Upper lobe of left lung (tissue), 6 donors: ENCODE data around the gene MAN2A1. TPM values are rescaled to one million over a fixed set of nuclear protein-coding genes. Genes with fewer than 3 reads are reported as not detected.

Experiments used
- ATAC-seq, 2 donors: fragments of 200-7000 bp; cut with Tn5 transposase; one replicate each; pipeline ENCODE4 v1.9.1; 2022; ENCODE audit warnings: mild to moderate bottlenecking in 2 of 2, moderate library complexity in 2 of 2; ENCODE audit not compliant: low FRiP score in 2 of 2
- DNase-seq, 2 donors: peaks; one replicate each; pipeline ENCODE4 v3.0.0-alpha.2; 2019 to 2020
- H3K27ac ChIP-seq, 4 donors: fragments of 200-600 bp; sonication (generic); one replicate each; pipeline ENCODE4 v1.5.1; 2016 to 2019
- H3K27me3 ChIP-seq, 4 donors: fragments of 200-600 bp; sonication (generic); one replicate each; pipeline ENCODE4 v1.5.1; 2017 to 2019
- H3K36me3 ChIP-seq, 4 donors: fragments of 200-600 bp; sonication (generic); one replicate each; pipeline ENCODE4 v1.5.1; 2016 to 2019
- H3K4me1 ChIP-seq, 4 donors: fragments of 200-600 bp; sonication (generic); one replicate each; pipeline ENCODE4 v1.5.1; 2018 to 2019
- H3K4me3 ChIP-seq, 4 donors: fragments of 200-600 bp; sonication (generic); one replicate each; pipeline ENCODE4 v1.5.1; 2017 to 2019; ENCODE audit warnings: mild to moderate bottlenecking in 2 of 4, moderate library complexity in 1 of 4
- H3K9me3 ChIP-seq, 4 donors: fragments of 200-600 bp; sonication (generic); one replicate each; pipeline ENCODE4 v1.5.1; 2018 to 2019
- EP300 ChIP-seq, 4 donors: sonication (generic); formaldehyde crosslinking; IDR thresholded peaks; one replicate each; pipeline ENCODE4 v1.5.1; 2017; ENCODE audit warnings: antibody characterized with exemption in 4 of 4, control low read depth in 2 of 4
- POLR2A ChIP-seq, 4 donors: fragments of 450-650 bp; IDR thresholded peaks; one replicate each; pipeline ENCODE4 v1.5.1; 2016 to 2017; ENCODE audit warnings: antibody characterized with exemption in 4 of 4, mild to moderate bottlenecking in 2 of 4
- POLR2AphosphoS5 ChIP-seq, 2 donors: sonication (generic); formaldehyde crosslinking; IDR thresholded peaks; one replicate each; pipeline ENCODE4 v1.5.1; 2017; ENCODE audit warnings: antibody characterized with exemption in 2 of 2
- WGBS, 2 donors: methylation state at CpG; one replicate each; pipeline ENCODE4 v1.1.5; 2017 to 2018; 5-methylcytosine and 5-hydroxymethylcytosine counted together
- total RNA-seq, 6 donors: library from RNA; depleted of rRNA in 4 of 6; stranded (reverse); fragments of >200 nt in 4 of 6; gene quantifications; one replicate each; pipeline versions ENCODE4 v1.1.0 to v1.2.1, GENCODE V29; 2016 to 2021
- TF ChIP-seq, protein P1 (sequence below), 6 experiments: fragments of 450-650 bp in 4 of 6; fragments of 200-600 bp in 2 of 6; sonication (generic) in 2 of 6; IDR thresholded peaks; one replicate each; pipeline ENCODE4 v1.5.1; 2016 to 2019; ENCODE audit warnings: antibody characterized with exemption in 6 of 6
- donor health status: DM: no; HTN: no; CAD: no; lungs with moderate emphysema.
- donor health status: DM: no; HTN: yes; CAD: no; lungs with severe emphysema.

Gene MAN2A1
- total RNA-seq, 6 donors from 2014 or later, result 23.0 to 48.2 (median 40.0) TPM

GRCh38 chr5:109719978-109720377, 30.3 kb downstream of the MAN2A1 start:
- Histone ChIP-seq H3K9me3 (no peaks in the 10 kb centered on the region), H3K36me3 (peaks cover 0 to 25% (median 0%) of the 10 kb centered on the region in 4 donors), H3K27ac (no peak overlapping the region), H3K4me1 (no peaks in the 10 kb centered on the region), H3K4me3 (no peak overlapping the region), H3K27me3 (no peaks in the 10 kb centered on the region)
- no peak for ATAC-seq
- TF ChIP-seq POLR2A (IDR thresholded peaks at IDR 0.05) (no peak), POLR2AphosphoS5 (IDR thresholded peaks at IDR 0.05) (no peak), EP300 (IDR thresholded peaks at IDR 0.05) (no peak)
- TF ChIP-seq, protein P1, sequence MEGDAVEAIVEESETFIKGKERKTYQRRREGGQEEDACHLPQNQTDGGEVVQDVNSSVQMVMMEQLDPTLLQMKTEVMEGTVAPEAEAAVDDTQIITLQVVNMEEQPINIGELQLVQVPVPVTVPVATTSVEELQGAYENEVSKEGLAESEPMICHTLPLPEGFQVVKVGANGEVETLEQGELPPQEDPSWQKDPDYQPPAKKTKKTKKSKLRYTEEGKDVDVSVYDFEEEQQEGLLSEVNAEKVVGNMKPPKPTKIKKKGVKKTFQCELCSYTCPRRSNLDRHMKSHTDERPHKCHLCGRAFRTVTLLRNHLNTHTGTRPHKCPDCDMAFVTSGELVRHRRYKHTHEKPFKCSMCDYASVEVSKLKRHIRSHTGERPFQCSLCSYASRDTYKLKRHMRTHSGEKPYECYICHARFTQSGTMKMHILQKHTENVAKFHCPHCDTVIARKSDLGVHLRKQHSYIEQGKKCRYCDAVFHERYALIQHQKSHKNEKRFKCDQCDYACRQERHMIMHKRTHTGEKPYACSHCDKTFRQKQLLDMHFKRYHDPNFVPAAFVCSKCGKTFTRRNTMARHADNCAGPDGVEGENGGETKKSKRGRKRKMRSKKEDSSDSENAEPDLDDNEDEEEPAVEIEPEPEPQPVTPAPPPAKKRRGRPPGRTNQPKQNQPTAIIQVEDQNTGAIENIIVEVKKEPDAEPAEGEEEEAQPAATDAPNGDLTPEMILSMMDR (IDR thresholded peaks at IDR 0.05), result no peak
- no peak for DNase-seq

DNA sequence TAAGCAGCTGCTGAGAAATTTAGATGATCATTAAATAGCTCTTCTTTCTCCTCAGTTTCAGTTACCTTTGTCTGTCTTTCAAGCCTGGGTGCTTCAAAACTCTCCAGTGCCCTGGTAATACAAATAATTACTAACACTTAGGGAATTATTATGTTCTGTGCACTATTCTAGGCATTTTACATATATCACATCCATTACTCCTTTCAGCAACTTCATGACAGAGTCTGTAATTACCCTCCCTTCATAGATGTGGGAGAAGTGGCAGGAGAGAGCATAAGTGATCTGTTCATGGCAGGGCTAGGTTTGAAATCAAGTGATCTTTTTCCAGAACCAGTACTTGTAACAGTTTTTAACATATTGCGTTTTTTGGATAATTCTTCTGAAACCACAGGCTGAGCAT, 32.0 kb downstream of the MAN2A1 start:
- Histone ChIP-seq H3K27ac (no peak overlapping the region), H3K4me1 (no peaks in the 10 kb centered on the region), H3K27me3 (no peaks in the 10 kb centered on the region), H3K9me3 (no peaks in the 10 kb centered on the region), H3K36me3 (peaks cover 0 to 20% (median 0%) of the 10 kb centered on the region in 4 donors), H3K4me3 (no peak overlapping the region)
- ATAC-seq (no peak), DNase-seq (no peak)
- TF ChIP-seq EP300 (IDR thresholded peaks at IDR 0.05), result no peak
- TF ChIP-seq, protein P1 (IDR thresholded peaks at IDR 0.05), result no peak
- no peak for TF ChIP-seq POLR2A (IDR thresholded peaks at IDR 0.05)
- no peak for TF ChIP-seq POLR2AphosphoS5 (IDR thresholded peaks at IDR 0.05)
- 97 to 100% methylated on average over 1 of the region's 1 CpG for WGBS, 2 donors

DNA sequence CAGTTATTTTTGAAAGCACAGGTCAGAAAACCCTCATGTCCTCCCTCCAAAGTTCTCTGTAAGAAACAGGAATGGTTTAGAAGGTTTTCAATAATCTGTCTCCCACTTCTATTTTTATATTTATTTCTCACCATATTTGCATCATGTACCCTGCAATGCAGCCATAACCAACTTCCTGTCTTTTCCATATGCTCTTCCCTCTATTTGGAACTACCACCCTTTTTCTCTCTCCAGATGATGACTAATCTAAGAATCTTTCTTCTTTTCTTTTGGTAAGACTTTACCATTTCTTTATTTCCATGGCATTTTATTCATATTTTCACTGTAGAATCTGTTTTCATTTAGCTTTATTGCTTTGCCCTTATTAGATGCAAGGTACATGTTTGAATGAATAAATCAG, 33.9 kb downstream of the MAN2A1 start:
- no peaks in the 10 kb centered on the region for H3K4me1 ChIP-seq
- TF ChIP-seq EP300 (IDR thresholded peaks at IDR 0.05) (no peak), POLR2AphosphoS5 (IDR thresholded peaks at IDR 0.05) (no peak), POLR2A (IDR thresholded peaks at IDR 0.05) (no peak)
- TF ChIP-seq, protein P1 (IDR thresholded peaks at IDR 0.05), result no peak
- H3K27ac ChIP-seq, result no peak overlapping the region
- no peak overlapping the region for H3K4me3 ChIP-seq
- H3K36me3 ChIP-seq, result peaks cover 0 to 1% (median 0%) of the 10 kb centered on the region in 4 donors
- H3K9me3 ChIP-seq, result no peaks in the 10 kb centered on the region
- DNase-seq (no peak), ATAC-seq (no peak)
- H3K27me3 ChIP-seq, result no peaks in the 10 kb centered on the region

- TF ChIP-seq, protein P1 (IDR thresholded peaks at IDR 0.05), result no peak
- no peak for TF ChIP-seq EP300 (IDR thresholded peaks at IDR 0.05)
- no peak for TF ChIP-seq POLR2A (IDR thresholded peaks at IDR 0.05)
- TF ChIP-seq POLR2AphosphoS5 (IDR thresholded peaks at IDR 0.05), result no peak
- no peaks in the 10 kb centered on the region for H3K9me3 ChIP-seq
- DNase-seq (no peak), ATAC-seq (no peak)
- no peak overlapping the region for H3K27ac ChIP-seq
- 86 to 88% methylated on average over 1 to 2 of the region's 2 CpGs for WGBS, 2 donors
- H3K4me3 ChIP-seq, result no peak overlapping the region
- H3K27me3 ChIP-seq, result no peaks in the 10 kb centered on the region
- H3K36me3 ChIP-seq, result no peaks in the 10 kb centered on the region
- H3K4me1 ChIP-seq, result no peaks in the 10 kb centered on the region
These were observed 35.4 kb downstream of the MAN2A1 start for GRCh38 chr5:109725135-109725534.
